ENCODE data around the gene ARHGAP10. TPM values are rescaled to one million over a fixed set of nuclear protein-coding genes. Genes with fewer than 3 reads are reported as not detected.
A peak's percentile ranks its signal among the peaks of the same experiment; 100 is the strongest.

Gene ARHGAP10
- total RNA-seq, 2 donors from 2014 or later: 30.3 to 69.6 TPM

GRCh38 chr4:147820975-147821374 is 89.1 kb downstream of the ARHGAP10 start:
- no peak for DNase-seq (ENCODE audit: low spot score)
- no peaks in the 10 kb centered on the region for H3K36me3 ChIP-seq
- 87% methylated on average over 6 of the region's 6 CpGs for WGBS
- peak overlapping the region in 1 of 2 donors; percentile 46 for H3K27ac ChIP-seq
- intact Hi-C loops (cut with DNase I): no loop called here
- TF ChIP-seq POLR2A (IDR thresholded peaks at IDR 0.05) (no peak), POLR2AphosphoS5 (IDR thresholded peaks at IDR 0.05) (no peak)
- TF ChIP-seq, protein P1, sequence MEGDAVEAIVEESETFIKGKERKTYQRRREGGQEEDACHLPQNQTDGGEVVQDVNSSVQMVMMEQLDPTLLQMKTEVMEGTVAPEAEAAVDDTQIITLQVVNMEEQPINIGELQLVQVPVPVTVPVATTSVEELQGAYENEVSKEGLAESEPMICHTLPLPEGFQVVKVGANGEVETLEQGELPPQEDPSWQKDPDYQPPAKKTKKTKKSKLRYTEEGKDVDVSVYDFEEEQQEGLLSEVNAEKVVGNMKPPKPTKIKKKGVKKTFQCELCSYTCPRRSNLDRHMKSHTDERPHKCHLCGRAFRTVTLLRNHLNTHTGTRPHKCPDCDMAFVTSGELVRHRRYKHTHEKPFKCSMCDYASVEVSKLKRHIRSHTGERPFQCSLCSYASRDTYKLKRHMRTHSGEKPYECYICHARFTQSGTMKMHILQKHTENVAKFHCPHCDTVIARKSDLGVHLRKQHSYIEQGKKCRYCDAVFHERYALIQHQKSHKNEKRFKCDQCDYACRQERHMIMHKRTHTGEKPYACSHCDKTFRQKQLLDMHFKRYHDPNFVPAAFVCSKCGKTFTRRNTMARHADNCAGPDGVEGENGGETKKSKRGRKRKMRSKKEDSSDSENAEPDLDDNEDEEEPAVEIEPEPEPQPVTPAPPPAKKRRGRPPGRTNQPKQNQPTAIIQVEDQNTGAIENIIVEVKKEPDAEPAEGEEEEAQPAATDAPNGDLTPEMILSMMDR (IDR thresholded peaks at IDR 0.05): no peak
- no peaks in the 10 kb centered on the region for H3K27me3 ChIP-seq (replicated peaks; ENCODE audit: insufficient read depth)
- H3K9me3 ChIP-seq: no peaks in the 10 kb centered on the region
- H3K4me3 ChIP-seq: no peak overlapping the region
- no peaks in the 10 kb centered on the region for H3K4me1 ChIP-seq (replicated peaks)

DNA sequence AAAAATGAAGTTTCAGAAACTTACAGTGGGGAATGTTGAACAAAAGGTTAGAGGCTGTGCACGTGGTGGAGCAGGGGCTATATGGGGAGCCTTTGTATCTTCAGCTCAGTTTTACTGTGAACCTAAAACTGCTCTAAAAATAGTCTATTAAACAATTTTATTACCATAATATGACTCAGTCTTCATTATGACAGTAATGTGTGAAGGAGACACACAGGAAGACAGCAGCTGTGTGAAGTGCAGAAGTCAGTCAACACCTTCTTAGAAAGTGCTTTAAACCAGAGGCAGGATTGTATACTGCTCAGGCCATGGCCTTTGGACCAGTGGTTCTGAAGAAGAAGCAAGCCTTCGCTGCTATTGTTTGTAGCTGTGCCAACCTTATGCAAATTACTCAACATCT is 89.7 kb downstream of the ARHGAP10 start:
- H3K4me3 ChIP-seq: no peak overlapping the region
- DNase-seq (ENCODE audit: low spot score): no peak
- TF ChIP-seq, protein P1 (IDR thresholded peaks at IDR 0.05): no peak
- TF ChIP-seq POLR2AphosphoS5 (IDR thresholded peaks at IDR 0.05) (no peak), POLR2A (IDR thresholded peaks at IDR 0.05) (no peak)
- H3K36me3 ChIP-seq: no peaks in the 10 kb centered on the region
- H3K27me3 ChIP-seq (replicated peaks; ENCODE audit: insufficient read depth): no peaks in the 10 kb centered on the region
- no peaks in the 10 kb centered on the region for H3K4me1 ChIP-seq (replicated peaks)
- H3K27ac ChIP-seq: peak overlapping the region; percentile 46 to 64
- no peaks in the 10 kb centered on the region for H3K9me3 ChIP-seq
- intact Hi-C loops (cut with DNase I): no loop called here
- WGBS: 53% methylated on average over 2 of the region's 2 CpGs

DNA sequence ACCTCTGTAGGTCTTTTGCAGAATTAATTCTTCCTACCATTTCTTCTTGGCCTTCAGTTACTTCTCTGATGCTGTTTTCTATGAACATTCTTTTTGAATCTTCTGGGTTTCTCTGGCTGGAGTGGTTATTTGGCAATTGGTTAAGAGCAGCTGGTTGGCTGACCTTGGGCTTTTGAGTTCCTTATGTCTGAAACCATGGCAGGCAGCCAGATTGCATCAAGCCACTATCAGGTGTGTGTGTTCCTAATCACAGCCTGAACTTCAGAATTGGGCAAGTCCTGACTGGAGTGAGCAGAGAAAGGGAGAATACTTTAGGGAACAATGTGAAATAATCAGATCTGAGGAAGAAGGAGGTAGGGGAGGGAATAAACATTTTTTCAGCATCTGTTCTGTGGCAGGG is 90.2 kb downstream of the ARHGAP10 start:
- TF ChIP-seq, protein P1 (IDR thresholded peaks at IDR 0.05): no peak
- TF ChIP-seq POLR2AphosphoS5 (IDR thresholded peaks at IDR 0.05): peak; percentile 86
- Histone ChIP-seq H3K27ac (peak overlapping the region; percentile 46 to 64), H3K36me3 (no peaks in the 10 kb centered on the region), H3K9me3 (no peaks in the 10 kb centered on the region), H3K27me3 (replicated peaks; ENCODE audit: insufficient read depth) (no peaks in the 10 kb centered on the region), H3K4me3 (no peak overlapping the region), H3K4me1 (replicated peaks) (no peaks in the 10 kb centered on the region)
- DNase-seq (ENCODE audit: low spot score): peak; percentile 89
- intact Hi-C loops (cut with DNase I): no loop called here

DNA sequence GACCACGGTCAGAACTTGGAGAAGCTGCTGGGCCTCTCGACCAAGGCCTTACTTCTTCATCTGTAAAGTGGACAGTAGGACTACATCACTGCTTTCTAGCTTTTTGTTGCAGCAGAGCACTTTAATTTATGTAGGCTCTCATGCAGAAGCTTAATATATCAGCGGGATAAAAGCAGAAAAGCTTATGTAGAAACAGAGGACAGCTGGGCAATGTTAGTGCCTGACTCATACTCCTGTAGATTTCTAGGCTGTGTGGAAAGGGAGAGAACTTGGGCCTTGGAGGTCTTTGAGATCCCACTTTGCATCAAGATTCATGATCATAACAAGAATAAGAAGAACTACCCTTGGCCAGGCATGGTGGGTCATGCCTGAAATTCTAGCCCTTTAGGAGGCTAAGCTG is 91.2 kb downstream of the ARHGAP10 start:
- no peaks in the 10 kb centered on the region for H3K27me3 ChIP-seq (replicated peaks; ENCODE audit: insufficient read depth)
- intact Hi-C loops (cut with DNase I): no loop called here
- no peaks in the 10 kb centered on the region for H3K4me1 ChIP-seq (replicated peaks)
- peak overlapping the region; percentile 46 to 64 for H3K27ac ChIP-seq
- H3K36me3 ChIP-seq: no peaks in the 10 kb centered on the region
- 84% methylated on average over 3 of the region's 3 CpGs for WGBS
- no peak for TF ChIP-seq POLR2A (IDR thresholded peaks at IDR 0.05)
- TF ChIP-seq, protein P1 (IDR thresholded peaks at IDR 0.05): no peak
- no peak for TF ChIP-seq POLR2AphosphoS5 (IDR thresholded peaks at IDR 0.05)
- no peaks in the 10 kb centered on the region for H3K9me3 ChIP-seq
- H3K4me3 ChIP-seq: no peak overlapping the region
- DNase-seq (ENCODE audit: low spot score): no peak

DNA sequence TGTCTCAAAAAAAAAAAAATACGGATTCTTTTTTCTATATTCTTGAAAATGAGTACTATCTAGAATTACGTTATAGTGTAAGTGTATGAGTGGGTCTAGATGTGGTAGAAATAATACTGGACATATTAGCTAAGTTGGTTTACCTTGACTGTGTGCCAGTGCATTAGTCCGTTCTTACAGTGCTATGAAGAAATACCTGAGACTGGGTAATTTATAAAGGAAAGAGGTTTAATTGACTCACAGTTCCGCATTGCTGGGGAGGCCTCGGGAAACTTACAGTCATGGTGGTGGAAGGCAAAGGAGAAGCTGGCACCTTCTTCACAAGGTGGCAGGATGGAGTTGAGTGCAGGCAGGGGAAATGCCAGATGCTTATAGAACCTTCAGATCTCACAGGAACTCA is 92.4 kb downstream of the ARHGAP10 start:
- no peak overlapping the region for H3K4me3 ChIP-seq
- H3K4me1 ChIP-seq (replicated peaks): peaks cover 4% of the 10 kb centered on the region
- WGBS: 86% methylated on average over 5 of the region's 5 CpGs
- TF ChIP-seq POLR2AphosphoS5 (IDR thresholded peaks at IDR 0.05) (no peak), POLR2A (IDR thresholded peaks at IDR 0.05) (no peak)
- TF ChIP-seq, protein P1 (IDR thresholded peaks at IDR 0.05): no peak
- peak overlapping the region in 1 of 2 donors; percentile 25 for H3K27ac ChIP-seq
- no peak for DNase-seq (ENCODE audit: low spot score)
- H3K9me3 ChIP-seq: no peaks in the 10 kb centered on the region
- intact Hi-C loops (cut with DNase I): no loop called here
- H3K27me3 ChIP-seq (replicated peaks; ENCODE audit: insufficient read depth): no peaks in the 10 kb centered on the region
- H3K36me3 ChIP-seq: no peaks in the 10 kb centered on the region

All from prostate gland (tissue), 2 donors.